ENCODE data around the gene FAHD1. TPM values are rescaled to one million over a fixed set of nuclear protein-coding genes. Genes with fewer than 3 reads are reported as not detected.

The FAHD1 gene
- total and polyA plus RNA-seq, 2 donors from 2014 or later: 36.4 to 108 TPM

DNA sequence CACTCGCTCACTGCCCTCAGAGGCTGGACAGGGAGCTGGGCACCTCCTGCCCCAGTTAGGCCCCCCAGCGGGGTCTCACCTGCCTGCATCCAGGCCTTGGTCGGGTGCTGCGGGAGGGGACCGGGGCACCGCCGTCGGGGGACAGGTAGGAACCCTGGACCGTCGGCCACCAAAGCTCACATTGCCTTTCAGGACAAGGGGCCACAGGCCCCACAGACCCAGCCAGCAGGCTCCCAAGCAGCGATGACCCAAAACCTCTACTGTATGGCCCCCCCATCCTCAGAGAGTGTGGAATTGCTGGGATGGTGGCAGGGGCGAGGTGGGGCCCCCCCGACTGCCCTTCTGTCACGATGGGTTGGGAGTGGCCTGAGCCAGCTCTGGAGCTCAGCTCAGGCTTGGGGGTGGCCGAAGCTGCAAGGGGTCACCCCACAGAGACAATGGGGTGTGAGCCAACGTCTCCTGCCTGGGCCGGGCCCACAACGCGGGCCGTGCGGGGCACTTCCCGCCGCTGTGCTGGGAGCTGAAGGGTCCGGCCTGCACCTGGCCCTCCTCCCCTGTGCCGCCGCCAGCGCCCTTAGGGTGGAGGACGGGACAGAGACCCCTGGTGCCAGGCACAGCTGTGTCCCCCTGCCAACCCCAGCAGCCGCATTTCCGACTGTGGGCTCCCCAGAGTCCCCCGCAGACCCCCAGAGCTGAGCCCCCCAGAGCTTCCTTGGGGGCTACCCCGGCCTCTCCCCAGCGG, 34.0 kb upstream of the FAHD1 start:
- peaks cover 0 to 2% (median 0%) of the 10 kb centered on the region in 3 donors for H3K9me3 ChIP-seq (ENCODE audit: control insufficient read depth in 2 of 3, insufficient read depth in 1 of 3, low read length in 3 of 3)
- intact Hi-C loops (cut with DNase I): no loop called here
- TF ChIP-seq, protein P1, sequence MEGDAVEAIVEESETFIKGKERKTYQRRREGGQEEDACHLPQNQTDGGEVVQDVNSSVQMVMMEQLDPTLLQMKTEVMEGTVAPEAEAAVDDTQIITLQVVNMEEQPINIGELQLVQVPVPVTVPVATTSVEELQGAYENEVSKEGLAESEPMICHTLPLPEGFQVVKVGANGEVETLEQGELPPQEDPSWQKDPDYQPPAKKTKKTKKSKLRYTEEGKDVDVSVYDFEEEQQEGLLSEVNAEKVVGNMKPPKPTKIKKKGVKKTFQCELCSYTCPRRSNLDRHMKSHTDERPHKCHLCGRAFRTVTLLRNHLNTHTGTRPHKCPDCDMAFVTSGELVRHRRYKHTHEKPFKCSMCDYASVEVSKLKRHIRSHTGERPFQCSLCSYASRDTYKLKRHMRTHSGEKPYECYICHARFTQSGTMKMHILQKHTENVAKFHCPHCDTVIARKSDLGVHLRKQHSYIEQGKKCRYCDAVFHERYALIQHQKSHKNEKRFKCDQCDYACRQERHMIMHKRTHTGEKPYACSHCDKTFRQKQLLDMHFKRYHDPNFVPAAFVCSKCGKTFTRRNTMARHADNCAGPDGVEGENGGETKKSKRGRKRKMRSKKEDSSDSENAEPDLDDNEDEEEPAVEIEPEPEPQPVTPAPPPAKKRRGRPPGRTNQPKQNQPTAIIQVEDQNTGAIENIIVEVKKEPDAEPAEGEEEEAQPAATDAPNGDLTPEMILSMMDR (IDR thresholded peaks at IDR 0.05; ENCODE audit: borderline replicate concordance, extremely low read depth, insufficient read depth): no peak
- peak in 2 of 5 donors; percentile 41 to 77 for DNase-seq
- no peak overlapping the region for H3K4me3 ChIP-seq (ENCODE audit: low read length in 3 of 3)
- no peaks in the 10 kb centered on the region for H3K27me3 ChIP-seq (ENCODE audit: control insufficient read depth, insufficient read depth, low read length)
- H3K4me1 ChIP-seq (ENCODE audit: control insufficient read depth in 2 of 3, insufficient read depth in 2 of 3, low read depth in 1 of 3, low read length in 3 of 3): no peaks in the 10 kb centered on the region
- H3K36me3 ChIP-seq (ENCODE audit: control insufficient read depth in 2 of 3, insufficient read depth in 3 of 3, low read length in 3 of 3): no peaks in the 10 kb centered on the region
- no peak overlapping the region for H3K27ac ChIP-seq (ENCODE audit: low read depth in 2 of 2, low read length in 2 of 2)
- no peak overlapping the region for H3K9ac ChIP-seq (ENCODE audit: low read length in 3 of 3)
- FAIRE-seq: no peak

DNA sequence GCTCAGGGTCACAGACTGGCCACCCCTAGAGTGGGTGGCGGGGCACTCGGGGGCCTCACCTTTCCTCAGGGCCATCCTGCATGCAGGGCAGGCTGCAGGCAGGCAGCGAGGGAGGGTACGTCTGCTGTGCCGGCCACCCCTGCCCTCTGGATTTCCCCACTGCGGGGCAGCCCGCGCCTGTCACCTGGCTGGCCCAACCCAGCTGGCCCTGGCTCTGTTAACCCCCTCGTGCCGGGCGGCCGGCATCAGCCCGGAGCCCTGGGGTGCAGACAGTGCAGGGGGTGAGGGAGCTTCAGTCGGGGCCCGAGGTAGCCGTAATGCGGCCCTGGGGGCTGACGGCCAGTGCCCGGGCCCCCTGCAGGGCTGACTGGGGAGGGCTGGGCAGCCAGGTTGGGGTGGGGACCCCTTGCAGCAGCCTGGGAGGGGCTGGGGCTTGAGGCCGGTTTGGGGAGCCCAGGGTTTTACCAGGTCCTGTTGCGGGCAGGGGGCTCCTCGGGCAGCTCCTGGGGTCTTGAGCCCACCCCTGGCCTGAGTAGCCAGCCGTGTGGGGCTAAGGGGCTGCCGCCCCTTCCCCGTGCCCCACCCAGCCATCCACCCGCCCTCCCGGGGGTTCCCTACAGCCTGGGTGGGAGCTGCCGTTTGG, 33.3 kb upstream of the FAHD1 start, which contains the start of gene IGFALS:
Gene IGFALS (minus strand): TSS at position 128 of the 643 bp plus-strand sequence. CDS start 53 bp downstream, at position 75.
- Histone ChIP-seq H3K9me3 (ENCODE audit: control insufficient read depth in 2 of 3, insufficient read depth in 1 of 3, low read length in 3 of 3) (peaks cover 0 to 3% (median 0%) of the 10 kb centered on the region in 3 donors), H3K36me3 (ENCODE audit: control insufficient read depth in 2 of 3, insufficient read depth in 3 of 3, low read length in 3 of 3) (no peaks in the 10 kb centered on the region), H3K27ac (ENCODE audit: low read depth in 2 of 2, low read length in 2 of 2) (no peak within 1 kb of the TSS), H3K4me1 (ENCODE audit: control insufficient read depth in 2 of 3, insufficient read depth in 2 of 3, low read depth in 1 of 3, low read length in 3 of 3) (no peaks in the 10 kb centered on the region), H3K27me3 (ENCODE audit: control insufficient read depth, insufficient read depth, low read length) (no peaks in the 10 kb centered on the region), H3K9ac (ENCODE audit: low read length in 3 of 3) (no peak within 1 kb of the TSS), H3K4me3 (ENCODE audit: low read length in 3 of 3) (no peak within 1 kb of the TSS)
- FAIRE-seq: no peak
- intact Hi-C loops (cut with DNase I): no loop called here
- TF ChIP-seq, protein P1 (IDR thresholded peaks at IDR 0.05; ENCODE audit: borderline replicate concordance, extremely low read depth, insufficient read depth): no peak
- DNase-seq: peak in 2 of 5 donors; percentile 42 to 74

DNA sequence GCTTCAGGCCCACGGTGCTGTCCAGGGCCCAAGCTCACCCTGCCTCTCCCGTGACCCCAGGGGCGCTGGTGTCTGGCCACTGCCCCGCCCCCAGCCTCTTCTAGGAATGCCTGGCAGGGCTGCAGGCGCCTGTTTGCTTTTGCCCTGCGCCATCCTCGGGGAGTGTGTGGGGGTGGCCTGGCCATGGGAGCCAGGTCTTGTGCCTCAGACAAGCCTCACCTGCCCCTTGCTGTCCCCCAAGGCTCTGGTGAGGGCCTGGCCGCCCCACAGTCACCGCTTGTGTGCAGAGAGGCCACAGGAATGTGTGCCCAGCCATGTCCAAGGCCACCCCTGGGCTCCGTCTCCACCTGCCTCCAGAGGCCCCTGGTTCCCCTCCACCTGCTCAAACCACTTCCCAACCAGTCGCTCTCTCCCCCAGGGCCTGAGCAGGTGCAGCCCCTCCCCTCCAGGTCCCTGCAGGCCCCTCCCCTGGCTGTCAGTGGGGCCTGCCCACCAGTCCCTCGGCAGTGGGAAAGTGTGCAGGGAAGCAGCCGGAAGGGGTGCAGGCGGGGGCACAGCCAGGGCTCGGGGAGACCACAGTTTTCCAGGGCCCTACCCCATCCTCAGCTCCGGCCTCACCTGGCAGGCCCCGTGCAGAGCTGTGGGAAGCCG, 32.7 kb upstream of the FAHD1 start:
- Histone ChIP-seq H3K9ac (ENCODE audit: low read length in 3 of 3) (no peak overlapping the region), H3K27me3 (ENCODE audit: control insufficient read depth, insufficient read depth, low read length) (no peaks in the 10 kb centered on the region), H3K36me3 (ENCODE audit: control insufficient read depth in 2 of 3, insufficient read depth in 3 of 3, low read length in 3 of 3) (no peaks in the 10 kb centered on the region), H3K4me3 (ENCODE audit: low read length in 3 of 3) (no peak overlapping the region), H3K27ac (ENCODE audit: low read depth in 2 of 2, low read length in 2 of 2) (no peak overlapping the region), H3K4me1 (ENCODE audit: control insufficient read depth in 2 of 3, insufficient read depth in 2 of 3, low read depth in 1 of 3, low read length in 3 of 3) (no peaks in the 10 kb centered on the region), H3K9me3 (ENCODE audit: control insufficient read depth in 2 of 3, insufficient read depth in 1 of 3, low read length in 3 of 3) (peaks cover 0 to 3% (median 0%) of the 10 kb centered on the region in 3 donors)
- DNase-seq (peak; percentile 52 to 75 (median 68)), FAIRE-seq (no peak)
- intact Hi-C loops (cut with DNase I): no loop called here
- TF ChIP-seq, protein P1 (IDR thresholded peaks at IDR 0.05; ENCODE audit: borderline replicate concordance, extremely low read depth, insufficient read depth): no peak

Data from kidney (tissue), 14 donors.